SK-N-MC (cell line): ENCODE results near the gene UNC13A.
"Not testable (repeated sequence)": the region's sequence is repeated elsewhere in the genome, so short reads cannot be mapped to it uniquely, and the experiment has no call there.

Experiments used
- DNase-seq: peaks from one replicate; pipeline ENCODE4 v3.0.0-alpha.2; 2011; ENCODE audit warnings: low read depth, low spot score
- H3K27ac ChIP-seq: fragments of 200-600 bp; sonication (generic); 2 replicates; pipeline ENCODE4 v1.5.1; 2016; ENCODE audit warnings: mixed run types
- H3K36me3 ChIP-seq: fragments of 200-600 bp; sonication (generic); 2 replicates; pipeline ENCODE4 v1.6.1; 2017; ENCODE audit warnings: antibody characterized with exemption, low read length, mixed read lengths; ENCODE audit not compliant: insufficient read depth
- H3K4me3 ChIP-seq: fragments of 200-600 bp; sonication (generic); 2 replicates; pipeline ENCODE4 v1.5.1; 2016
- H3K9ac ChIP-seq: fragments of 200-600 bp; sonication (generic); 2 replicates; pipeline ENCODE4 v1.8.0; 2017; ENCODE audit warnings: mixed run types, mixed read lengths; ENCODE audit not compliant: insufficient read length
- H3K9me3 ChIP-seq: fragments of 200-600 bp; sonication (generic); 2 replicates; pipeline ENCODE4 v1.6.1; 2017; ENCODE audit warnings: low read depth, mild to moderate bottlenecking, antibody characterized with exemption, low read length, moderate library complexity, mixed read lengths
- EZH2 ChIP-seq: fragments of 200-600 bp; sonication (generic); IDR thresholded peaks from one replicate; pipeline ENCODE4 v1.6.1; 2017; ENCODE audit warnings: antibody characterized with exemption
- FOXP2 ChIP-seq: optimal IDR thresholded peaks from 2 replicates; pipeline ENCODE3; 2011; ENCODE audit warnings: mild to moderate bottlenecking, moderate library complexity; ENCODE audit not compliant: insufficient read depth; ENCODE audit errors: extremely low read length, control extremely low read depth
- POLR2AphosphoS5 ChIP-seq: IDR thresholded peaks from 2 replicates; pipeline ENCODE4 v1.6.1; 2012; ENCODE audit warnings: mild to moderate bottlenecking, low read depth, low read length, borderline replicate concordance

The UNC13A gene

GRCh38 chr19:17556995-17557394, 131.2 kb downstream of the UNC13A start:
- Histone ChIP-seq H3K9ac (peak overlapping the region; percentile 89), H3K9me3 (no peaks in the 10 kb centered on the region), H3K4me3 (peak overlapping the region; percentile 96), H3K27ac (no peak overlapping the region), H3K36me3 (peaks cover 30% of the 10 kb centered on the region)
- DNase-seq = no peak
- TF ChIP-seq FOXP2 = no peak
- no peak for TF ChIP-seq POLR2AphosphoS5
- no peak for TF ChIP-seq EZH2

GRCh38 chr19:17555929-17556813, 132.0 kb downstream of the UNC13A start:
- Histone ChIP-seq H3K9ac (peak overlapping the region; percentile 89), H3K9me3 (no peaks in the 10 kb centered on the region), H3K27ac (no peak overlapping the region), H3K4me3 (peak overlapping the region; percentile 96), H3K36me3 (peaks cover 26% of the 10 kb centered on the region)
- TF ChIP-seq FOXP2 = no peak
- no peak for TF ChIP-seq POLR2AphosphoS5
- TF ChIP-seq EZH2 = no peak
- DNase-seq = no peak

GRCh38 chr19:17555480-17555928, 132.7 kb downstream of the UNC13A start, which contains the start of gene COLGALT1:
COLGALT1 (plus strand) TSS chr19:17555649; CDS start chr19:17555714, 65 bp downstream.
- peak within 1 kb of the TSS; percentile 96 for H3K4me3 ChIP-seq
- TF ChIP-seq EZH2 (no peak), FOXP2 (no peak), POLR2AphosphoS5 (no peak; the same call in 1 of the 2 replicates)
- H3K36me3 ChIP-seq = peaks cover 25% of the 10 kb centered on the region
- H3K9ac ChIP-seq = peak within 1 kb of the TSS; percentile 89
- H3K27ac ChIP-seq = no peak within 1 kb of the TSS
- peak; percentile 72 for DNase-seq
- H3K9me3 ChIP-seq = no peaks in the 10 kb centered on the region

- Histone ChIP-seq H3K36me3 (peaks cover 20% of the 10 kb centered on the region; the same call in 1 of the 2 replicates), H3K27ac (no peak overlapping the region), H3K9ac (peak overlapping the region; percentile 16), H3K9me3 (no peaks in the 10 kb centered on the region), H3K4me3 (peak overlapping the region; percentile 96)
- TF ChIP-seq FOXP2 (peak; percentile 23), EZH2 (no peak)
- no peak for DNase-seq
Observed at GRCh38 chr19:17554968-17555479, 133.1 kb downstream of the UNC13A start.

DNA sequence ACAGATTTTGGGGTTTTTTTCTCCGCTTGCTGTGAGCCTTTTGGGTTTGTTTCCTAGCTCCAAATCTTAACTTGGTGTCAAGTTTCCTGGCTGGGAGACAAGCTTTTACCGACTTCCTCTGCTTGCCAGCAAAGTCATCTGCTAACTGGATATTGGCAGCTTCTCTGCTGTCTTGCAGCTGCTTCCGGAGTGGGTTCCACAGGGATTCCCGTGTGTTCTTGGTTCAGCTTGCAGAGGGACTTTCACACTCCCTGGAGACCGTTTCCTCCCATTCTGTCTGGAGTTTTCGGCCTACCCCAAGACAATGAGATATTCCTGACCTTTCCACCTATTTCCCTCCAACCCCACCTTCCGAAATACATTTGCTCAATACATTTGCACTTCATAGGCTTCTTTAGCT, 134.9 kb downstream of the UNC13A start:
- peak; percentile 66 for DNase-seq
- H3K9me3 ChIP-seq = no peaks in the 10 kb centered on the region
- H3K9ac ChIP-seq = peak overlapping the region; percentile 48
- TF ChIP-seq EZH2 (no peak), POLR2AphosphoS5 (peak; percentile 12; the same call in 1 of the 2 replicates)
- H3K27ac ChIP-seq = peak overlapping the region; percentile 97
- peak overlapping the region; percentile 73 for H3K4me3 ChIP-seq
- H3K36me3 ChIP-seq = peaks cover 7% of the 10 kb centered on the region; the same call in 1 of the 2 replicates

DNA sequence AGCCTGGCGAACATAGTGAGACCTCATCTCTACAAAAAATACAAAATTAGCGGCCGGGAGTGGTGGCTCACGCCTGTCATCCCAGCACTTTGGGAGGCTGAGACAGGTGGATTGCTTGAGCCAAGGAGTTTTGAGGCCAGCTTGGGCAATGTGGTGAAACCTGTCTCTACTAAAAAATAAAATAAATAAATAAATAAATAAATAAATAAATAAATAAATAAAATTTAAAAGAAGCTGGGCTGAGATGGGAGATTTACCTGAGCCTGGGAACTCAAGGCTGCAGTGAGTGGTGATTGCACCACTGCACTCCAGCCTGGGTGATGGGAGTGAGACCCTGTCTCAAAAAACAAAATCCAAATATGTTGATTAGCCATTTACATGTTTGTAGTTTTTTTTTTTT, 135.4 kb downstream of the UNC13A start:
- not testable (repeated sequence) for H3K9me3 ChIP-seq, H3K9ac ChIP-seq, DNase-seq, H3K36me3 ChIP-seq
- H3K27ac ChIP-seq = peak overlapping the region; percentile 97
- H3K4me3 ChIP-seq = peak overlapping the region; percentile 73
